Ovary (tissue), 3 donors: ENCODE data around the gene BCAS1.

Experiments
- POLR2A ChIP-seq: fragments of 450-650 bp; IDR thresholded peaks from one replicate; pipeline ENCODE4 v1.6.1; 2017; ENCODE audit warnings: antibody characterized with exemption, mild to moderate bottlenecking, moderate library complexity
- TF ChIP-seq, protein P1 (sequence below), 3 donors: fragments of 450-650 bp in 2 of 3; fragments of 200-600 bp in 1 of 3; IDR thresholded peaks; one replicate each; pipeline versions ENCODE4 v1.5.1 to v1.8.0; 2016 to 2022; ENCODE audit warnings: antibody characterized with exemption in 3 of 3, mild to moderate bottlenecking in 1 of 3
- donor health status: DM: no; HTN: no; CAD: no.

GRCh38 chr20:53959911-53960578 lies 110.3 kb downstream of the BCAS1 start:
- TF ChIP-seq, protein P1, sequence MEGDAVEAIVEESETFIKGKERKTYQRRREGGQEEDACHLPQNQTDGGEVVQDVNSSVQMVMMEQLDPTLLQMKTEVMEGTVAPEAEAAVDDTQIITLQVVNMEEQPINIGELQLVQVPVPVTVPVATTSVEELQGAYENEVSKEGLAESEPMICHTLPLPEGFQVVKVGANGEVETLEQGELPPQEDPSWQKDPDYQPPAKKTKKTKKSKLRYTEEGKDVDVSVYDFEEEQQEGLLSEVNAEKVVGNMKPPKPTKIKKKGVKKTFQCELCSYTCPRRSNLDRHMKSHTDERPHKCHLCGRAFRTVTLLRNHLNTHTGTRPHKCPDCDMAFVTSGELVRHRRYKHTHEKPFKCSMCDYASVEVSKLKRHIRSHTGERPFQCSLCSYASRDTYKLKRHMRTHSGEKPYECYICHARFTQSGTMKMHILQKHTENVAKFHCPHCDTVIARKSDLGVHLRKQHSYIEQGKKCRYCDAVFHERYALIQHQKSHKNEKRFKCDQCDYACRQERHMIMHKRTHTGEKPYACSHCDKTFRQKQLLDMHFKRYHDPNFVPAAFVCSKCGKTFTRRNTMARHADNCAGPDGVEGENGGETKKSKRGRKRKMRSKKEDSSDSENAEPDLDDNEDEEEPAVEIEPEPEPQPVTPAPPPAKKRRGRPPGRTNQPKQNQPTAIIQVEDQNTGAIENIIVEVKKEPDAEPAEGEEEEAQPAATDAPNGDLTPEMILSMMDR (IDR thresholded peaks at IDR 0.05), result no peak
- TF ChIP-seq POLR2A, result no peak
